Osteoblast (primary cell): Measurements from ENCODE around the gene EPHA1. TPM values are rescaled to one million over a fixed set of nuclear protein-coding genes. Genes with fewer than 3 reads are reported as not detected.

Experiments
- DNase-seq: peaks from one replicate; pipeline ENCODE4 v3.0.0; 2011; ENCODE audit warnings: low spot score, mixed read lengths; ENCODE audit not compliant: insufficient read length; ENCODE audit errors: missing footprints
- H2AFZ ChIP-seq: 2 replicates; pipeline ENCODE4 v1.6.0; 2011; ENCODE audit warnings: mild to moderate bottlenecking, low read length
- H3K27ac ChIP-seq: 2 replicates; pipeline ENCODE4 v1.5.1; 2011; ENCODE audit warnings: mild to moderate bottlenecking, low read depth, low read length, moderate library complexity
- H3K27me3 ChIP-seq: 2 replicates; pipeline ENCODE4 v1.6.0; 2012; ENCODE audit warnings: mild to moderate bottlenecking, control low read depth, inconsistent platforms, low read length, moderate library complexity; ENCODE audit not compliant: insufficient read depth
- H3K36me3 ChIP-seq: 2 replicates; pipeline ENCODE4 v1.5.1; 2011; ENCODE audit warnings: mild to moderate bottlenecking, low read length, control low read depth, moderate library complexity; ENCODE audit not compliant: insufficient read depth
- H3K4me1 ChIP-seq: 2 replicates; pipeline ENCODE4 v1.5.1; 2011; ENCODE audit warnings: mild to moderate bottlenecking, low read length, control low read depth, moderate library complexity; ENCODE audit not compliant: insufficient read depth
- H3K4me2 ChIP-seq: 2 replicates; pipeline ENCODE4 v1.6.0; 2011; ENCODE audit warnings: mild to moderate bottlenecking, low read length; ENCODE audit not compliant: insufficient read depth
- H3K4me3 ChIP-seq: fragments of 200-600 bp; sonication (generic); 3 replicates; pipeline ENCODE4 v1.5.1; 2012; ENCODE audit warnings: mild to moderate bottlenecking, low read length, inconsistent platforms; ENCODE audit not compliant: insufficient read depth
- H3K79me2 ChIP-seq: 2 replicates; pipeline ENCODE4 v1.6.0; 2012; ENCODE audit warnings: mild to moderate bottlenecking, low read length, control low read depth, inconsistent platforms; ENCODE audit not compliant: insufficient read depth
- H3K9me3 ChIP-seq: 2 replicates; pipeline ENCODE4 v1.5.1; 2011; ENCODE audit warnings: low read depth, low read length, control low read depth
- H4K20me1 ChIP-seq: 2 replicates; pipeline ENCODE4 v1.6.0; 2012; ENCODE audit warnings: mild to moderate bottlenecking, low read length, control low read depth; ENCODE audit not compliant: insufficient read depth
- CTCF ChIP-seq: IDR thresholded peaks from 2 replicates; pipeline ENCODE4 v1.5.1; 2011; ENCODE audit warnings: mild to moderate bottlenecking, low read depth, low read length, moderate library complexity; ENCODE audit errors: extremely low read depth
- total RNA-seq: library from RNA; depleted of rRNA; stranded (reverse); fragments of >200 nt; gene quantifications from 2 replicates; pipeline ENCODE4 v1.2.3, GENCODE V29; 2012

Gene EPHA1
- total RNA-seq, 1 donor, result not detected

- no peaks in the 10 kb centered on the region for H3K9me3 ChIP-seq
- no peak for DNase-seq
- H3K4me3 ChIP-seq, result no peak overlapping the region
- H3K4me2 ChIP-seq, result no peak overlapping the region
- H3K4me1 ChIP-seq, result peaks cover 49% of the 10 kb centered on the region
- no peak overlapping the region for H2AFZ ChIP-seq
- H3K36me3 ChIP-seq, result no peaks in the 10 kb centered on the region
- H3K27me3 ChIP-seq, result no peaks in the 10 kb centered on the region
- H3K27ac ChIP-seq, result no peak overlapping the region
- no peaks in the 10 kb centered on the region for H4K20me1 ChIP-seq
- no peak for TF ChIP-seq CTCF
- no peaks in the 10 kb centered on the region for H3K79me2 ChIP-seq
Measured at GRCh38 chr7:143413123-143413522, 4.5 kb upstream of the EPHA1 start.

GRCh38 chr7:143411976-143412708 is 3.5 kb upstream of the EPHA1 start:
- Histone ChIP-seq H3K9me3 (no peaks in the 10 kb centered on the region), H3K27ac (no peak overlapping the region), H3K4me2 (no peak overlapping the region), H2AFZ (no peak overlapping the region), H3K79me2 (no peaks in the 10 kb centered on the region), H4K20me1 (no peaks in the 10 kb centered on the region), H3K4me3 (no peak overlapping the region), H3K4me1 (peaks cover 49% of the 10 kb centered on the region), H3K36me3 (no peaks in the 10 kb centered on the region), H3K27me3 (no peaks in the 10 kb centered on the region)
- TF ChIP-seq CTCF, result no peak
- no peak for DNase-seq

GRCh38 chr7:143410521-143411004 is 1.9 kb upstream of the EPHA1 start:
- Histone ChIP-seq H4K20me1 (no peaks in the 10 kb centered on the region), H3K79me2 (no peaks in the 10 kb centered on the region), H3K4me1 (peaks cover 40% of the 10 kb centered on the region), H2AFZ (peak overlapping the region; percentile 57), H3K4me2 (peak overlapping the region; percentile 60), H3K9me3 (no peaks in the 10 kb centered on the region), H3K27me3 (no peaks in the 10 kb centered on the region), H3K27ac (no peak overlapping the region), H3K4me3 (no peak overlapping the region), H3K36me3 (no peaks in the 10 kb centered on the region)
- no peak for TF ChIP-seq CTCF
- DNase-seq, result peak; percentile 90

GRCh38 chr7:143408252-143408685 is 387 bp downstream of the EPHA1 start:
- no peaks in the 10 kb centered on the region for H4K20me1 ChIP-seq
- DNase-seq, result no peak
- no peak for TF ChIP-seq CTCF
- H3K9me3 ChIP-seq, result no peaks in the 10 kb centered on the region
- peaks cover 28% of the 10 kb centered on the region for H3K4me1 ChIP-seq
- H3K79me2 ChIP-seq, result no peaks in the 10 kb centered on the region
- no peak overlapping the region for H2AFZ ChIP-seq
- H3K4me2 ChIP-seq, result no peak overlapping the region
- H3K27ac ChIP-seq, result no peak overlapping the region
- no peak overlapping the region for H3K4me3 ChIP-seq
- no peaks in the 10 kb centered on the region for H3K36me3 ChIP-seq
- no peaks in the 10 kb centered on the region for H3K27me3 ChIP-seq
